IPS-18a (cell line): ENCODE results near the gene FOXF2.

Source experiments
- H3K27ac ChIP-seq: one replicate; pipeline ENCODE4 v1.5.1; 2013; ENCODE audit warnings: low read length
- H3K27me3 ChIP-seq: one replicate; pipeline ENCODE4 v1.6.1; 2013; ENCODE audit warnings: mild to moderate bottlenecking, low read length; ENCODE audit not compliant: control insufficient read depth, insufficient read depth
- H3K36me3 ChIP-seq: one replicate; pipeline ENCODE4 v1.6.1; 2013; ENCODE audit warnings: low read depth, low read length; ENCODE audit not compliant: control insufficient read depth
- H3K4me1 ChIP-seq: one replicate; pipeline ENCODE4 v1.6.1; 2013; ENCODE audit warnings: low read depth, low read length; ENCODE audit not compliant: control insufficient read depth
- H3K4me3 ChIP-seq: one replicate; pipeline ENCODE4 v1.5.1; 2013; ENCODE audit warnings: low read length
- H3K9ac ChIP-seq: one replicate; pipeline ENCODE4 v1.6.1; 2013; ENCODE audit warnings: mild to moderate bottlenecking, low read length, moderate library complexity
- H3K9me3 ChIP-seq: one replicate; pipeline ENCODE4 v1.6.1; 2013; ENCODE audit warnings: low read depth, low read length; ENCODE audit not compliant: control insufficient read depth

Gene FOXF2

DNA sequence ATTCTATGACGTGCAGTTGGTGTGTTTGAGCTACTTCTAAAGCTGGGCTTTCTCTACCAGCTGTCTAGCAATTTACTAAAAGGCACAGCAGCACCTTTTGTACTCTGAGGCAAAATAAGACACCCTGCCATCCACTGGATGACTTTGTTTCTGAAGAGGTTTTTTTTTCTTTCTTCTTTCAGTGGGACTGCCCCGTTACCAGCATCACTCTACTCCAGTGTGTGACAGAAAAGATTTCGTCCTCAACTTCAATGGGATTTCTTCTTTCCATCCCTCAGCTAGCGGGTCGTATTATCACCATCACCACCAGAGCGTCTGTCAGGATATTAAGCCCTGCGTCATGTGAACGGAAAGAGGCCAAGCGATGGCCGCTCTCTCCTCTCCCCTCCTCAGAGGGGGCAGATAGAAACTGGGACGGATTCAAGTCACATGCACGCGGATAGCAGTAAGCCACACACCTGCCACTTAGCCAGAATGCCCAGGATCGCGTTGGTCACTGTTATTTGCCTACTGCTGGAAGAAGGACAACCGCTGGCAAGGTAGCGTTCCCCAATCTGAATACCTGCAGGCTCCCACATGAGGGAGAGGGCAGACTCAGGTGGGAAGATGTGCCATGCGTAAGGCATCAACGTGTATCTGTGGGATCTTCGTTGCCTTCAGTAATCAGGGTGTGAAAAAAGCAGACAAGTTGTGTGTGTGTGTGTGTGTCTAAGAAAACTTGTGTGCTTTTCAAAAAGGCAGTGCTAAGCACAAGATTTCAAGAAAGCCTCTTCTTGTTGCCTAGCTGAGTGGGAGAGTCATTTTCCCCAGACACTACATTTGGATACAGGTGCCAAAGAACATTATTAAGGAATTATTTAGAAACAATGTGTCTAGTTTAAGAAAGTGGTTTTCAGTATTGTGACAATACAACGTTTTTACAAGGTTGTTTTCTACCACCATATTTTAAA, 5.4 kb downstream of the FOXF2 start:
- H3K4me1 ChIP-seq: no peaks in the 10 kb centered on the region
- H3K4me3 ChIP-seq: no peak overlapping the region
- no peaks in the 10 kb centered on the region for H3K36me3 ChIP-seq
- H3K27me3 ChIP-seq: peaks cover 99% of the 10 kb centered on the region
- no peaks in the 10 kb centered on the region for H3K9me3 ChIP-seq
- H3K27ac ChIP-seq: no peak overlapping the region
- H3K9ac ChIP-seq: no peak overlapping the region

DNA sequence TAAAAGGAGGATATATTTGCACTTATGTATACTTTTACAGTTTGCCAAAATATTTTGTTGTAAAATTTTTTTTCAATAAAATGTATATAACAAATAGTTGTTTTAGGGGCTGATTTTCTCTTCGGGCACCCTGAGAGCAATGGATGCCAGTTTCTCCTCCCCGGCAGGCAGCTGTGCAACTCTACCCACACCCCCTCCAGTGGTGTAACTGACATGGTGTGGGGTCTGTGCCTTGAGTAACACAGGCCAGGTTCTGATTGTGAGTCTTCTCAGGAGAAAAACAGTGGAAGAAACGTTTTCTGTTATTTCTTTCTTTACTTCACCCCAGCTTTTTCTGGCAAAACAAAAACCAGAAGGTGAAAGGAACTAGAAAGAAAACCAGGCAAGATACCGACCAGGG, 6.1 kb downstream of the FOXF2 start:
- no peaks in the 10 kb centered on the region for H3K4me1 ChIP-seq
- H3K9me3 ChIP-seq: no peaks in the 10 kb centered on the region
- peaks cover 100% of the 10 kb centered on the region for H3K27me3 ChIP-seq
- H3K4me3 ChIP-seq: no peak overlapping the region
- H3K27ac ChIP-seq: no peak overlapping the region
- no peaks in the 10 kb centered on the region for H3K36me3 ChIP-seq
- no peak overlapping the region for H3K9ac ChIP-seq

- Histone ChIP-seq H3K4me3 (no peak overlapping the region), H3K9ac (no peak overlapping the region), H3K9me3 (no peaks in the 10 kb centered on the region), H3K27ac (no peak overlapping the region), H3K36me3 (no peaks in the 10 kb centered on the region), H3K27me3 (peaks cover 100% of the 10 kb centered on the region), H3K4me1 (no peaks in the 10 kb centered on the region)
These were observed 6.8 kb downstream of the FOXF2 start for GRCh38 chr6:1395941-1396908.

GRCh38 chr6:1396952-1397868, 7.8 kb downstream of the FOXF2 start:
- H3K9me3 ChIP-seq: no peaks in the 10 kb centered on the region
- no peak overlapping the region for H3K27ac ChIP-seq
- H3K4me3 ChIP-seq: no peak overlapping the region
- H3K27me3 ChIP-seq: peaks cover 93% of the 10 kb centered on the region
- H3K9ac ChIP-seq: no peak overlapping the region
- H3K36me3 ChIP-seq: no peaks in the 10 kb centered on the region
- H3K4me1 ChIP-seq: no peaks in the 10 kb centered on the region

DNA sequence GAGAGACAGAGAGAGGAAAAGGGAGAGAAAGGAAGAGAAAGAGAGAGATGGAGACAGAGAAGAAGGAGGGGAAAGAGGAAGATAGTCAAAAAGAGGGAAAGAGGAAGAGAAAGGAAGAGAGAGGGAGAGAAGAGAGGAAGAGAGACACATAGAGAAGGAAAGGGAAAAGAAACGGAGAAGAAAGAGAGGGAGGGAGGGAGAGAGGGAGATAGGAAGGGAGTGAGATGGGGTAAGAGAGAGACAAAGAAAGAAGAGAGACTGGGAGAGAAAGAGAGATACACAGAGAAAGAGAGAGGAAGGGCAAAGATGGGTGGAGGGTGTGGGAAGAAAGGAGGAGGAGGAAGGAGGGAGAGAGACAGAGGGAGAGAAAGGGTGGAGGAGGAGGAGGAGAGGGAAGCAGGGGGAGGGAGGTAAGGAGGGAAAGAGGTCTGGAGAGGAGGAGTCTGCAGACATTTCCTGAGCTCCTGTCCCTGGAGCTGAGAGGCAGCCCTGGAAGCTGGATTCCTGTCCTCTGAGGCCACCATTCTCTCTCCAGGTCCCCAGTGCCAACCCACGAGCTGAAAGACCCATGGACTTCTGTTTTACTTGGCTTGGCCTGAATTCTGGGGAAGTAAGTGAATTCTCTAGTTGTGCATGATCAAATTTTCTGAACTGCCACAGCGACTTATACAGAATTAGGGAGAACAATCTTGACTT, 9.9 kb downstream of the FOXF2 start:
- Histone ChIP-seq H3K36me3 (no peaks in the 10 kb centered on the region), H3K27me3 (peaks cover 75% of the 10 kb centered on the region), H3K9ac (no peak overlapping the region), H3K4me3 (no peak overlapping the region), H3K9me3 (no peaks in the 10 kb centered on the region), H3K4me1 (no peaks in the 10 kb centered on the region), H3K27ac (no peak overlapping the region)

DNA sequence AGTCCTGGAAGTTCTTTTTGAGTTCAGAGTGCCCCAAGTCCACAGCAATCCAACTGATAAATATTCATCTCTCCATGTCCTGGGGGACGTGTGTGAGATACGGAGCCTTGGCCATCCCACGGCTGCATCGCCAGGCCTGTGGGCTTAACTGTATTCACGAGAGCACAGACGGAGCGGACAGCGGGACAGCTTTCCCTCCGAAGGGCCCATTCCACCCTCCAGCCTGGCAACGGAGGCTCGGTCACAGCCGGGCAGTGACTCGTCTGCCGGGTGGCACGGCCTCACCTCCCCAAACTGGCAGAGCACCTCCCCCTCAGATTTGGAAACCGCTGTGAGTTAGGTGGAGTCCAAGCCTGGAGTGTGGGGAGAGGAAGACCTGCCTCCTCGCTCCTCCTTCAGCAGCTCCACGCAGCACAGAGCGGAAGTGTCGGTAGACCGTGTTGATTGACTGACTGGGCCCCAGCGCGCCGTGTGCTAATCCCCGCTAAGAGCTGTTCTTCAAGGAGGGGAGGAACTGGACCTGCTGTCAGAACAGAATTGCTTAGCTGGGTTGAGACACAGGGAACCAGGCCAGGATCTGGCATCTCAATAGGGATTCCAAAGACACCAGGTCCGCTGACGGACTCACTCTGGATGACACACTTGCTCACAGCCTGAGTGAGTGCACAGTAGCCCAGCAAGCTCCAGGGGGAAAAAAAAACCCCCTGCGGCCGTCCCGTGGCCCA, 10.9 kb downstream of the FOXF2 start:
- peaks cover 67% of the 10 kb centered on the region for H3K27me3 ChIP-seq
- no peaks in the 10 kb centered on the region for H3K9me3 ChIP-seq
- no peak overlapping the region for H3K9ac ChIP-seq
- H3K36me3 ChIP-seq: no peaks in the 10 kb centered on the region
- no peak overlapping the region for H3K4me3 ChIP-seq
- H3K4me1 ChIP-seq: no peaks in the 10 kb centered on the region
- H3K27ac ChIP-seq: no peak overlapping the region

- H3K4me3 ChIP-seq: no peak overlapping the region
These were observed 13.0 kb downstream of the FOXF2 start for GRCh38 chr6:1402369-1402768.

GRCh38 chr6:1402868-1403267, 13.5 kb downstream of the FOXF2 start:
- Histone ChIP-seq H3K27me3 (peaks cover 54% of the 10 kb centered on the region), H3K9me3 (no peaks in the 10 kb centered on the region), H3K9ac (no peak overlapping the region), H3K4me3 (no peak overlapping the region), H3K27ac (no peak overlapping the region), H3K36me3 (no peaks in the 10 kb centered on the region), H3K4me1 (no peaks in the 10 kb centered on the region)

More at GRCh38 chr6:1402369-1402768, 13.0 kb downstream of the FOXF2 start:
- peaks cover 54% of the 10 kb centered on the region for H3K27me3 ChIP-seq
- H3K9ac ChIP-seq: no peak overlapping the region
- no peaks in the 10 kb centered on the region for H3K4me1 ChIP-seq
- no peaks in the 10 kb centered on the region for H3K9me3 ChIP-seq
- H3K36me3 ChIP-seq: no peaks in the 10 kb centered on the region
- no peak overlapping the region for H3K27ac ChIP-seq

- H3K9me3 ChIP-seq: no peaks in the 10 kb centered on the region
- H3K4me3 ChIP-seq: no peak overlapping the region
- H3K36me3 ChIP-seq: no peaks in the 10 kb centered on the region
- peaks cover 52% of the 10 kb centered on the region for H3K27me3 ChIP-seq
- H3K27ac ChIP-seq: no peak overlapping the region
- H3K4me1 ChIP-seq: peaks cover 3% of the 10 kb centered on the region
- no peak overlapping the region for H3K9ac ChIP-seq
These were observed 14.7 kb downstream of the FOXF2 start for GRCh38 chr6:1403851-1404712.
